HEK293 (cell line): ENCODE measurements around the gene D2HGDH.
"Not testable (repeated sequence)": the region's sequence is repeated elsewhere in the genome, so short reads cannot be mapped to it uniquely, and the experiment has no call there.

Experiments
- CTCF ChIA-PET: fragments of 350-600 bp; formaldehyde crosslinking; extraction: SDS; loops from one replicate; lab custom pipeline; 2021; ENCODE audit warnings: antibody characterized with exemption; lab: Yijun Ruan, JAX
- POLR2A ChIA-PET: fragments of 300-600 bp; formaldehyde crosslinking; extraction: SDS; loops from one replicate; lab custom pipeline; 2020; ENCODE audit warnings: antibody characterized with exemption, inconsistent platforms; lab: Yijun Ruan, JAX
- H3K27ac ChIP-seq: fragments of 200-500 bp; sonication (Bioruptor generic); 2 replicates; pipeline ENCODE4 v1.5.1; 2014; ENCODE audit warnings: low read depth, low read length, control low read depth, inconsistent platforms; ENCODE audit errors: extremely low read depth
- H3K36me3 ChIP-seq, 2 experiments: fragments of 200-500 bp in 1 of 2; sonication (Bioruptor generic) in 1 of 2; 1 replicate in 1 of 2; 2 replicates in 1 of 2; pipeline ENCODE4 v1.5.1; 2014 to 2017; ENCODE audit warnings: inconsistent platforms in 2 of 2, low read length in 2 of 2; ENCODE audit not compliant: control insufficient read depth in 2 of 2, insufficient read depth in 1 of 2
- H3K4me1 ChIP-seq: fragments of 200-500 bp; sonication (Bioruptor generic); 2 replicates; pipeline ENCODE4 v1.5.1; 2014; ENCODE audit warnings: mild to moderate bottlenecking, low read length, inconsistent platforms; ENCODE audit not compliant: control insufficient read depth, insufficient read depth
- H3K4me3 ChIP-seq: 2 replicates; pipeline ENCODE4 v1.5.1; 2011; ENCODE audit warnings: low read depth, mild to moderate bottlenecking, control low read depth, low read length, moderate library complexity
- H3K9me3 ChIP-seq: fragments of 200-500 bp; sonication (Bioruptor generic); 2 replicates; pipeline ENCODE4 v1.5.1; 2014; ENCODE audit warnings: low read depth, low read length, inconsistent platforms; ENCODE audit not compliant: control insufficient read depth, insufficient read depth
- ATF2 ChIP-seq: fragments of 450-650 bp; formaldehyde crosslinking; IDR thresholded peaks from 2 replicates; pipeline ENCODE4 v1.5.1; 2016; ENCODE audit warnings: missing biosample characterization, missing genetic modification characterization, low read depth
- BCL11B ChIP-seq: fragments of 450-650 bp; formaldehyde crosslinking; IDR thresholded peaks from 2 replicates; pipeline ENCODE4 v1.5.1; 2016; ENCODE audit warnings: low read depth, missing biosample characterization, missing genetic modification characterization
- HOXC10 ChIP-seq: sonication (generic); formaldehyde crosslinking; IDR thresholded peaks from 2 replicates; pipeline ENCODE4 v1.8.1; 2023; ENCODE audit warnings: mild to moderate bottlenecking, missing genetic modification reagents
- INSM2 ChIP-seq: fragments of 450-650 bp; formaldehyde crosslinking; IDR thresholded peaks from 2 replicates; pipeline ENCODE4 v1.5.1; 2016; ENCODE audit warnings: missing biosample characterization, missing genetic modification characterization
- KLF17 ChIP-seq: fragments of 450-650 bp; formaldehyde crosslinking; IDR thresholded peaks from 2 replicates; pipeline ENCODE4 v1.5.1; 2016; ENCODE audit warnings: missing biosample characterization, missing genetic modification characterization
- MZF1 ChIP-seq: fragments of 450-650 bp; formaldehyde crosslinking; IDR thresholded peaks from 2 replicates; pipeline ENCODE4 v1.5.1; 2017; ENCODE audit warnings: missing biosample characterization, missing genetic modification characterization, borderline replicate concordance
- PRDM6 ChIP-seq: fragments of 450-650 bp; formaldehyde crosslinking; IDR thresholded peaks from 2 replicates; pipeline ENCODE4 v1.5.1; 2017; ENCODE audit warnings: missing biosample characterization, missing genetic modification characterization
- SP7 ChIP-seq: fragments of 450-650 bp; formaldehyde crosslinking; IDR thresholded peaks from 2 replicates; pipeline ENCODE4 v1.5.1; 2016; ENCODE audit warnings: missing biosample characterization, missing genetic modification characterization
- ZBTB7A ChIP-seq: fragments of 450-650 bp; formaldehyde crosslinking; IDR thresholded peaks from 2 replicates; pipeline ENCODE4 v1.5.1; 2016; ENCODE audit warnings: low read depth, missing biosample characterization, missing genetic modification characterization
- ZNF324 ChIP-seq: fragments of 450-650 bp; formaldehyde crosslinking; IDR thresholded peaks from 2 replicates; pipeline ENCODE4 v1.5.1; 2016; ENCODE audit warnings: missing biosample characterization, missing genetic modification characterization
- ZNF423 ChIP-seq: fragments of 450-650 bp; formaldehyde crosslinking; IDR thresholded peaks from 2 replicates; pipeline ENCODE4 v1.5.1; 2016; ENCODE audit warnings: missing biosample characterization, missing genetic modification characterization
- ZNF426 ChIP-seq: fragments of 450-650 bp; formaldehyde crosslinking; IDR thresholded peaks from 2 replicates; pipeline ENCODE4 v1.5.1; 2017; ENCODE audit warnings: missing biosample characterization, missing genetic modification characterization, mild to moderate bottlenecking, inconsistent platforms, moderate library complexity
- ZNF510 ChIP-seq: fragments of 450-650 bp; formaldehyde crosslinking; IDR thresholded peaks from 2 replicates; pipeline ENCODE4 v1.5.1; 2018; ENCODE audit warnings: mild to moderate bottlenecking, missing genetic modification characterization, missing biosample characterization; ENCODE audit not compliant: insufficient replicate concordance
- ZNF521 ChIP-seq: fragments of 450-650 bp; formaldehyde crosslinking; IDR thresholded peaks from 2 replicates; pipeline ENCODE4 v1.5.1; 2017; ENCODE audit warnings: missing biosample characterization, mild to moderate bottlenecking, missing genetic modification characterization
- ZNF549 ChIP-seq: fragments of 450-650 bp; IDR thresholded peaks from 2 replicates; pipeline ENCODE4 v1.5.1; 2018; ENCODE audit warnings: missing biosample characterization, missing genetic modification characterization, mild to moderate bottlenecking, inconsistent platforms, moderate library complexity
- ZNF600 ChIP-seq: fragments of 450-650 bp; formaldehyde crosslinking; IDR thresholded peaks from 2 replicates; pipeline ENCODE4 v1.5.1; 2016; ENCODE audit warnings: missing biosample characterization, missing genetic modification characterization
- ZNF610 ChIP-seq: fragments of 450-650 bp; formaldehyde crosslinking; IDR thresholded peaks from 2 replicates; pipeline ENCODE4 v1.5.1; 2016; ENCODE audit warnings: missing biosample characterization, missing genetic modification characterization, borderline replicate concordance
- ZNF623 ChIP-seq: fragments of 450-650 bp; formaldehyde crosslinking; IDR thresholded peaks from 2 replicates; pipeline ENCODE4 v1.5.1; 2016; ENCODE audit warnings: missing biosample characterization, missing genetic modification characterization
- ZNF645 ChIP-seq: fragments of 450-650 bp; formaldehyde crosslinking; IDR thresholded peaks from 2 replicates; pipeline ENCODE4; 2016; ENCODE audit warnings: missing biosample characterization, missing genetic modification characterization
- ZNF707 ChIP-seq: fragments of 450-650 bp; formaldehyde crosslinking; IDR thresholded peaks from 2 replicates; pipeline ENCODE4 v1.5.1; 2016; ENCODE audit warnings: missing biosample characterization, missing genetic modification characterization
- ZNF777 ChIP-seq: fragments of 450-650 bp; formaldehyde crosslinking; IDR thresholded peaks from 2 replicates; pipeline ENCODE4 v1.5.1; 2017; ENCODE audit warnings: missing biosample characterization, missing genetic modification characterization, borderline replicate concordance

Gene D2HGDH

GRCh38 chr2:241741016-241741415, 6.6 kb downstream of the D2HGDH start:
- TF ChIP-seq ZNF623 (tag by site-specific recombination), result no peak
- TF ChIP-seq ZNF324 (tag by site-specific recombination), result no peak
- TF ChIP-seq ZNF707 (tag by site-specific recombination), result no peak
- no peak for TF ChIP-seq ZBTB7A (tag by site-specific recombination)
- no peaks in the 10 kb centered on the region for H3K4me1 ChIP-seq
- ChIA-PET CTCF (interaction anchor here (0.6 kb wide), 1 partner anchor 56 kb away, joined by 3 read pairs; no protein-coding TSS in a partner anchor), POLR2A (no interaction called here)
- no peak overlapping the region for H3K27ac ChIP-seq
- H3K4me3 ChIP-seq, result no peak overlapping the region
- peaks cover 0 to 33% of the 10 kb centered on the region in 2 experiments; a peak in 2 of 3 replicates for H3K36me3 ChIP-seq
- H3K9me3 ChIP-seq, result no peaks in the 10 kb centered on the region

GRCh38 chr2:241742320-241742939, 8.0 kb downstream of the D2HGDH start:
- no peak for TF ChIP-seq ZNF549
- TF ChIP-seq ZNF600 (tag by site-specific recombination), result no peak
- no peak for TF ChIP-seq SP7 (tag by site-specific recombination)
- no peak for TF ChIP-seq BCL11B (tag by site-specific recombination)
- TF ChIP-seq ZNF610 (tag by site-specific recombination), result no peak
- no peak for TF ChIP-seq ZNF510 (tag by site-specific recombination)
- TF ChIP-seq ZNF426 (tag by site-specific recombination), result no peak
- TF ChIP-seq HOXC10 (CRISPR knock-in tag), result no peak
- TF ChIP-seq PRDM6 (tag by site-specific recombination), result no peak
- no peak for TF ChIP-seq INSM2 (tag by site-specific recombination)
- no peaks in the 10 kb centered on the region for H3K4me1 ChIP-seq
- CTCF ChIA-PET, result interaction anchor here (0.6 kb wide), 1 partner anchor 880 kb away, joined by 3 read pairs; no protein-coding TSS in a partner anchor
- no peak overlapping the region for H3K27ac ChIP-seq
- H3K9me3 ChIP-seq, result no peaks in the 10 kb centered on the region
- POLR2A ChIA-PET, result no interaction called here
- no peak overlapping the region for H3K4me3 ChIP-seq
- peaks cover 5 to 41% of the 10 kb centered on the region in 2 experiments; a peak in 2 of 3 replicates for H3K36me3 ChIP-seq

- H3K4me1 ChIP-seq, CTCF ChIA-PET, POLR2A ChIA-PET, H3K9me3 ChIP-seq, H3K27ac ChIP-seq, H3K4me3 ChIP-seq: not testable (repeated sequence)
- peaks cover 8 to 41% of the 10 kb centered on the region in 2 experiments; a peak in 2 of 3 replicates for H3K36me3 ChIP-seq
Measured at GRCh38 chr2:241743008-241743407, 8.6 kb downstream of the D2HGDH start.

- Histone ChIP-seq H3K9me3 (no peaks in the 10 kb centered on the region), H3K36me3 (peaks cover 8 to 36% of the 10 kb centered on the region in 2 experiments; a peak in 2 of 3 replicates), H3K27ac (no peak overlapping the region), H3K4me1 (no peaks in the 10 kb centered on the region), H3K4me3 (no peak overlapping the region)
- ChIA-PET POLR2A (interaction anchor here (1.1 kb wide), 1 partner anchor 9 kb away, joined by 5 read pairs; the partner anchor contains the start of gene D2HGDH), CTCF (no interaction called here)
- TF ChIP-seq MZF1, result no peak
- TF ChIP-seq ATF2, result no peak
- TF ChIP-seq ZNF521, result no peak
- TF ChIP-seq ZNF645 (tag by site-specific recombination), result no peak
- no peak for TF ChIP-seq KLF17
- no peak for TF ChIP-seq ZNF423 (tag by site-specific recombination)
- TF ChIP-seq ZNF777, result no peak
Measured at GRCh38 chr2:241743620-241744019, 9.2 kb downstream of the D2HGDH start.
